Thoracic aorta (tissue), 2 donors: ENCODE data around the gene RAB30. TPM values are rescaled to one million over a fixed set of nuclear protein-coding genes. Genes with fewer than 3 reads are reported as not detected.

Source experiments
- ATAC-seq: fragments of 150-250 bp; one replicate; pipeline ENCODE4 v1.8.0; 2017; ENCODE audit warnings: low read depth; ENCODE audit not compliant: insufficient number of reproducible peaks, low FRiP score
- DNase-seq: peaks from one replicate; pipeline ENCODE4 v3.0.0-alpha.2; 2020; ENCODE audit warnings: low spot score
- H3K27ac ChIP-seq, 2 donors: fragments of 200-600 bp; sonication (generic); 1 replicate in 1 of 2; 2 replicates in 1 of 2; pipeline ENCODE4 v1.5.1; 2016; ENCODE audit warnings: mild to moderate bottlenecking in 2 of 2, moderate library complexity in 2 of 2
- H3K27me3 ChIP-seq: fragments of 200-600 bp; sonication (generic); replicated peaks from 2 replicates; pipeline ENCODE4 v1.6.0; 2016; ENCODE audit warnings: mild to moderate bottlenecking; ENCODE audit not compliant: insufficient read depth
- H3K36me3 ChIP-seq: fragments of 200-600 bp; sonication (generic); one replicate; pipeline ENCODE4 v1.5.1; 2016
- H3K4me1 ChIP-seq, 2 donors: fragments of 200-600 bp; sonication (generic); 1 replicate in 1 of 2; 2 replicates in 1 of 2; pipeline versions ENCODE4 v1.5.1 to v1.6.0; 2016; ENCODE audit warnings: low read depth in 2 of 2, mild to moderate bottlenecking in 1 of 2; ENCODE audit not compliant: control insufficient read depth in 1 of 2
- H3K4me3 ChIP-seq: fragments of 200-600 bp; sonication (generic); 2 replicates; pipeline ENCODE4 v1.5.1; 2016; ENCODE audit warnings: mild to moderate bottlenecking
- H3K9me3 ChIP-seq: fragments of 200-600 bp; sonication (generic); 2 replicates; pipeline ENCODE4 v1.5.1; 2016
- CTCF ChIP-seq: fragments of 200-600 bp; sonication (generic); IDR thresholded peaks from one replicate; pipeline ENCODE4 v1.5.1; 2019; ENCODE audit warnings: antibody characterized with exemption
- total RNA-seq, 2 donors: library from RNA; depleted of rRNA; stranded (reverse); fragments of >200 nt; gene quantifications; one replicate each; pipeline versions ENCODE4 v1.1.0 to v1.2.3, GENCODE V29; 2016

The RAB30 gene
- total RNA-seq, 2 donors from 2014 or later: 16.6 to 25.7 TPM

- DNase-seq (no peak), ATAC-seq (no peak)
- Histone ChIP-seq H3K27me3 (no peaks in the 10 kb centered on the region), H3K9me3 (no peaks in the 10 kb centered on the region), H3K4me3 (no peak overlapping the region), H3K4me1 (peaks cover 0 to 12% of the 10 kb centered on the region in 2 donors), H3K27ac (no peak overlapping the region), H3K36me3 (peaks cover 3% of the 10 kb centered on the region)
- no peak for TF ChIP-seq CTCF
Observed at GRCh38 chr11:82992223-82992622, 79.5 kb downstream of the RAB30 start.

GRCh38 chr11:82989628-82990404 is 81.9 kb downstream of the RAB30 start:
- DNase-seq (no peak), ATAC-seq (no peak)
- Histone ChIP-seq H3K27ac (no peak overlapping the region), H3K9me3 (no peaks in the 10 kb centered on the region), H3K4me1 (no peaks in the 10 kb centered on the region), H3K36me3 (peaks cover 8% of the 10 kb centered on the region), H3K27me3 (no peaks in the 10 kb centered on the region), H3K4me3 (no peak overlapping the region)
- TF ChIP-seq CTCF: no peak

GRCh38 chr11:82988936-82989627 is 82.6 kb downstream of the RAB30 start:
- Histone ChIP-seq H3K9me3 (no peaks in the 10 kb centered on the region), H3K4me3 (no peak overlapping the region), H3K36me3 (peaks cover 8% of the 10 kb centered on the region), H3K27me3 (no peaks in the 10 kb centered on the region), H3K4me1 (no peaks in the 10 kb centered on the region), H3K27ac (no peak overlapping the region)
- no peak for TF ChIP-seq CTCF
- ATAC-seq (no peak), DNase-seq (no peak)

- TF ChIP-seq CTCF: no peak
- Histone ChIP-seq H3K27me3 (no peaks in the 10 kb centered on the region), H3K27ac (no peak overlapping the region), H3K9me3 (no peaks in the 10 kb centered on the region), H3K4me1 (no peaks in the 10 kb centered on the region), H3K4me3 (no peak overlapping the region), H3K36me3 (peaks cover 8% of the 10 kb centered on the region)
- DNase-seq (no peak), ATAC-seq (no peak)
Observed at GRCh38 chr11:82987997-82988396, 83.7 kb downstream of the RAB30 start.

- Histone ChIP-seq H3K36me3 (peaks cover 8% of the 10 kb centered on the region), H3K9me3 (no peaks in the 10 kb centered on the region), H3K27ac (no peak overlapping the region), H3K4me1 (no peaks in the 10 kb centered on the region), H3K4me3 (no peak overlapping the region), H3K27me3 (no peaks in the 10 kb centered on the region)
- ATAC-seq: no peak
- no peak for DNase-seq
- TF ChIP-seq CTCF: no peak
Observed at GRCh38 chr11:82986446-82986845, 85.3 kb downstream of the RAB30 start.
